GF-D8 (cell line): ENCODE measurements around the gene CBLIF.
"Not testable (repeated sequence)": the region's sequence is repeated elsewhere in the genome, so short reads cannot be mapped to it uniquely, and the experiment has no call there.

Experiments
- DNase-seq: peaks from one replicate; lab custom pipeline; 2025; lab: John Stamatoyannopoulos, UW

CBLIF gene

GRCh38 chr11:59794417-59794816 is 50.9 kb downstream of the CBLIF start:
- no peak for DNase-seq

- DNase-seq = no peak
Observed at GRCh38 chr11:59792507-59792906, 52.8 kb downstream of the CBLIF start.

GRCh38 chr11:59791639-59792038 is 53.7 kb downstream of the CBLIF start:
- no peak for DNase-seq

DNA sequence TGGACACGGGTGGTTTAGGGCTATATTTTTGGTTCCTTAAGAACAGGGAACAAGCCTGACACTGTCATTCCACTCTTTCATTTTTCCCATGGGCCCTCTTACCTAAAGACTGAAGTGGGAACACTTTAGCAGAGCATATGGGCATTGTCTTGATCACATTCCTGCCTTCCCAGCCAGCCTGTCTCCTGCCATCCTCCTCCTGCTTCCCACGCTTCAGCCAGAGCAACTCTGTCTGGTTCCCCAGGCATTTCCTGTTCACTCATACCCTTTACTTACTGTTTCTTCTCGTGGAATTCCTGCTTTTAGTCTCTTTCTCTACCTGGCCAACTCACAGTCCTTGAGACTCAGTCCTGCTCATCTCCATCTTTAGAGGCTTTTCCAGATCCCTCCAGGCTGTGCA is 57.5 kb downstream of the CBLIF start:
- DNase-seq = no peak

DNA sequence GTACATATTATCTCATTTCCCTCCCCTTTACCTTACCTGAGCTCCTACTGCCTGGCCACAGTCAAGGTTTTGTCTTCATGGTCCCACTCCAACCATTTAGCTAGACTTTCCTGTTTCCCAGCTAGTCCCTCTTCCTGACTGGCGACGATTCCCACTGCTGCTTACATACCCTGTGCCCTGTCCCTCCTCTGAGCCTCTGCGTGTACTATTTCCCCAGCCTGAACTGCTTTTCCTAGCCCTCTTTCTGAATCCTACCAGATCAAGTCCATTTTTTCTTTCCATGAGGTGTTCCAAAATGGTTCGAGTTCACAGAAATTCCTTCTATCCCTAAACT is 58.1 kb downstream of the CBLIF start:
- no peak for DNase-seq

- no peak for DNase-seq
Observed at GRCh38 chr11:59785818-59786217, 59.5 kb downstream of the CBLIF start.

- DNase-seq = not testable (repeated sequence)
Observed at GRCh38 chr11:59784441-59784840, 60.9 kb downstream of the CBLIF start.

DNA sequence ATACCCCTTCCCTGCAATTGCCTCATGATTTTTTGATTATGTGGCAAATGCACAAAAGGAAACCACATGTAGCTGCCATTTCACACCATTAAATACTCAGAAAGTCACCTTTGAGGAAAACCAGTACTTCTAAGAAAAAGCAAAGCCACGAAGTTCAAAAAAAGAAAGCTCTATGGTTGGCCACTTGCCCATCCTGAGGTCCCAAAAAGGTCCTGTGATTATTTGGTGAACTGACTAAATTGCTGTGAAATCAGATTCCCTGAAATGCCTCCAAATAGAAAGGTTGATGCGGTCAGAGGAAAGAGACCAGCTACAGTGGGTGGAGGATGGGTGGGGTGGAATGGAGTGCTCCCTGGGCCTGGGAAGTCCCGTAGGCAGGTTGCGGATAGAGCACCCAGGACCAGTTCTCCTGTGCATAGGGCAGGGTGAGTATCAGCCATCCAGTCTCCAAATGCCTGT is 61.6 kb downstream of the CBLIF start:
- no peak for DNase-seq

GRCh38 chr11:59782080-59782479 is 63.2 kb downstream of the CBLIF start:
- DNase-seq = no peak

DNA sequence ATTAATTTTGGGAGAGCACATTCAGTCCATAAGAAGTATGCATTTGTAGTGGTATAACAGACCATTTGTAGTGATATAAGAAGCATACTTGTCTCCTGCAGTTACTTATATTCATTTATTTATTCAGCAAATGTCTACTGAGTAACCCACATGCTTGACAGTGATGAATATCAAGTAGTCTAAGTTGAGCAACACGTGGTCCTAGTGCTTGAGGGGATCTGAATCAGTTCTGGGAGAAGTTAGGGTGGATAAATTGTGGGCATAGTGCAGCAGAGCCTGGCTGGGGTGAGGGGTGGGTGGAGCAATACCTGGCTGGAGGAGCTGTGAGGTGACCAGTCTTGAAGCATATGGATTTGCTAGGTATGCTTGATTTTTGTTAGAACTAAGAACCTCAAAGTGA is 65.8 kb downstream of the CBLIF start:
- DNase-seq = no peak
